B cell (primary cell): ENCODE results near the gene PRXL2A. TPM values are rescaled to one million over a fixed set of nuclear protein-coding genes. Genes with fewer than 3 reads are reported as not detected.

Source experiments
- ATAC-seq: fragments of 200-7000 bp; cut with Tn5 transposase; one replicate; pipeline ENCODE4 v1.10.0; 2021; ENCODE audit warnings: low read depth, mild to moderate bottlenecking, moderate number of reproducible peaks, moderate library complexity
- CTCF ChIA-PET: fragments of 350-600 bp; sonication (Branson Sonifier 250); formaldehyde crosslinking; loops from one replicate; lab custom pipeline; 2021; ENCODE audit warnings: antibody characterized with exemption, inconsistent platforms; lab: Charles Lee
- POLR2A ChIA-PET: fragments of 350-600 bp; sonication (Branson Sonifier 250); formaldehyde crosslinking; loops from one replicate; lab custom pipeline; 2021; ENCODE audit warnings: antibody characterized with exemption; lab: Charles Lee
- DNase-seq: peaks from one replicate; pipeline ENCODE4 v3.0.0; 2013
- H2AFZ ChIP-seq: 2 replicates; pipeline ENCODE4 v1.6.1; 2012; ENCODE audit warnings: mild to moderate bottlenecking, low read depth, low read length; ENCODE audit not compliant: insufficient read depth, poor library complexity, severe bottlenecking
- H3K27ac ChIP-seq, 2 donors: 1 replicate in 1 of 2; 2 replicates in 1 of 2; pipeline ENCODE4 v1.5.1; 2012 to 2013; ENCODE audit warnings: low read length in 2 of 2, mild to moderate bottlenecking in 2 of 2, moderate library complexity in 1 of 2
- H3K27me3 ChIP-seq, 4 experiments: fragments of 200-600 bp in 1 of 4; sonication (generic) in 1 of 4; replicated peaks in 1 of 4; 1 replicate in 2 of 4; 2 replicates in 2 of 4; pipeline versions ENCODE4 v1.6.1 to v1.7.0; 2013 to 2016; ENCODE audit warnings: low read length in 3 of 4, mild to moderate bottlenecking in 2 of 4, mixed read lengths in 1 of 4, moderate library complexity in 1 of 4; ENCODE audit not compliant: insufficient read depth in 4 of 4, control insufficient read depth in 3 of 4; ENCODE audit errors: control extremely low read depth in 1 of 4
- H3K36me3 ChIP-seq, 2 experiments: replicated peaks in 1 of 2; 1 replicate in 1 of 2; 2 replicates in 1 of 2; pipeline versions ENCODE4 v1.6.1 to v1.7.1; 2013; ENCODE audit warnings: low read length in 1 of 2; ENCODE audit not compliant: insufficient read depth in 2 of 2, control insufficient read depth in 1 of 2; ENCODE audit errors: control extremely low read depth in 1 of 2, extremely low read depth in 1 of 2
- H3K4me1 ChIP-seq, 2 donors: fragments of 200-600 bp in 1 of 2; sonication (generic) in 1 of 2; 1 replicate in 1 of 2; 2 replicates in 1 of 2; pipeline versions ENCODE4 v1.5.1 to v1.6.1; 2013 to 2017; ENCODE audit warnings: low read length in 2 of 2; ENCODE audit not compliant: control insufficient read depth in 2 of 2, insufficient read depth in 2 of 2
- H3K4me2 ChIP-seq: replicated peaks from 2 replicates; pipeline ENCODE3; 2012; ENCODE audit warnings: mild to moderate bottlenecking, low read depth, low read length; ENCODE audit not compliant: poor library complexity, severe bottlenecking
- H3K4me3 ChIP-seq, 5 experiments: fragments of 200-600 bp in 1 of 5; sonication (generic) in 1 of 5; 1 replicate in 3 of 5; 2 replicates in 2 of 5; pipeline versions ENCODE4 v1.5.1 to v1.7.0; 2011 to 2016; ENCODE audit warnings: low read length in 4 of 5, mild to moderate bottlenecking in 4 of 5, low read depth in 2 of 5, control low read depth in 1 of 5, moderate library complexity in 1 of 5; ENCODE audit not compliant: insufficient read depth in 1 of 5; ENCODE audit errors: control extremely low read depth in 1 of 5, extremely low read depth in 1 of 5
- H3K79me2 ChIP-seq: fragments of 200-600 bp; sonication (generic); one replicate; pipeline ENCODE4 v1.6.0; 2016; ENCODE audit warnings: low read length; ENCODE audit not compliant: control insufficient read depth, insufficient read depth
- H3K9ac ChIP-seq: fragments of 200-600 bp; sonication (generic); 2 replicates; pipeline ENCODE4 v1.6.1; 2017; ENCODE audit warnings: mild to moderate bottlenecking, low read length, moderate library complexity
- H3K9me3 ChIP-seq, 3 donors: one replicate each; pipeline versions ENCODE4 v1.6.1 to v1.7.1; 2013; ENCODE audit warnings: low read length in 2 of 3; ENCODE audit not compliant: control insufficient read depth in 2 of 3, insufficient read depth in 1 of 3; ENCODE audit errors: control extremely low read depth in 1 of 3
- H4K20me1 ChIP-seq: 2 replicates; pipeline ENCODE4 v1.6.0; 2012; ENCODE audit warnings: mild to moderate bottlenecking, low read length; ENCODE audit not compliant: insufficient read depth, control insufficient read depth, poor library complexity, severe bottlenecking
- H3K27ac Mint-ChIP-seq: one replicate; pipeline ENCODE4 v1.8.0; 2021; ENCODE audit warnings: mixed read lengths
- H3K27me3 Mint-ChIP-seq: one replicate; pipeline ENCODE4 v1.8.0; 2021; ENCODE audit warnings: mixed read lengths
- H3K4me1 Mint-ChIP-seq: one replicate; pipeline ENCODE4 v1.8.0; 2021; ENCODE audit warnings: mixed read lengths
- H3K4me3 Mint-ChIP-seq: one replicate; pipeline ENCODE4 v1.8.0; 2021; ENCODE audit warnings: mixed read lengths
- H3K9me3 Mint-ChIP-seq: one replicate; pipeline ENCODE4 v1.8.0; 2022; ENCODE audit warnings: mixed read lengths; ENCODE audit not compliant: insufficient read depth
- EZH2 ChIP-seq: IDR thresholded peaks from 2 replicates; pipeline ENCODE4 v1.6.1; 2012; ENCODE audit warnings: borderline replicate concordance, low read depth, mild to moderate bottlenecking, moderate library complexity, low read length; ENCODE audit not compliant: insufficient read depth, poor library complexity, severe bottlenecking
- WGBS: methylation state at CpG from one replicate; pipeline ENCODE4 v1.1.5; 2013; ENCODE audit warnings: missing lambda C conversion rate; ENCODE audit not compliant: insufficient coverage; 5-methylcytosine and 5-hydroxymethylcytosine counted together
- intact Hi-C: fragments of 100-400 bp; cut with micrococcal nuclease; formaldehyde crosslinking; loops from one replicate; pipeline ENCODE4 v1.10.0; 2022
- polyA plus RNA-seq: library from polyadenylated mRNA; depleted of rRNA; stranded (reverse); fragments of >200 nt; gene quantifications from 2 replicates; pipeline ENCODE4 v1.2.3, GENCODE V29; 2012
- total RNA-seq, 2 donors: library from RNA; stranded (reverse); fragments of 120-200 nt in 1 of 2; gene quantifications; 1 replicate in 1 of 2; 2 replicates in 1 of 2; pipeline versions ENCODE4 v1.2.3 to v1.2.4, GENCODE V29; 2013 to 2022
- TF ChIP-seq, protein P1 (sequence below): fragments of 200-600 bp; IDR thresholded peaks from one replicate; pipeline ENCODE4 v1.8.0; 2022; ENCODE audit warnings: antibody characterized with exemption, mild to moderate bottlenecking

The PRXL2A gene
- total and polyA plus RNA-seq, 2 donors (not counting 1 experiment from before 2014, with no cell fraction given) = 2.8 to 9.4 TPM

DNA sequence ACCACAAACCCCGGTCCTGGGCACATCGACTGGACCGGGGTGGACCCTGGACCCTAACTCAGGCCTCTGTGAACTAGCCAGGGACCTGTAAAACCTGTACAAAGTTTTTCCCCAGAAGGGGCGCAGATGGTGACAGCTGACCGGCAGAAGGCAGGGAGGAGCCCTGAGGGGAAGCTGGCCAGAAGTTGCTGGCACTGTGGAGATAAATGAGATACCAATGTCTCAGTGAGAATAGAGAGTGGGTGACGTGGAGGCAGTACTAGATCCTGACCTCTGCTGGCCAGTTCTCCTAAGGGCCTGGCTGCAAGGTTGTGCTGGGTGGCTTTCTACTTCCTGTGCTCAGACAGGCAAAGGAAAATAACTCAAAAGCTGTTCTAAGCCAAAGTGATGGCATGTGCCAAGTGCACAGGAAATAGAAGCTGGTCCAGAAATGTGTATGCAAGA lies 35.2 kb downstream of the PRXL2A start:
- intact Hi-C loops = no loop called here
- no peak overlapping the region for H3K9ac ChIP-seq

DNA sequence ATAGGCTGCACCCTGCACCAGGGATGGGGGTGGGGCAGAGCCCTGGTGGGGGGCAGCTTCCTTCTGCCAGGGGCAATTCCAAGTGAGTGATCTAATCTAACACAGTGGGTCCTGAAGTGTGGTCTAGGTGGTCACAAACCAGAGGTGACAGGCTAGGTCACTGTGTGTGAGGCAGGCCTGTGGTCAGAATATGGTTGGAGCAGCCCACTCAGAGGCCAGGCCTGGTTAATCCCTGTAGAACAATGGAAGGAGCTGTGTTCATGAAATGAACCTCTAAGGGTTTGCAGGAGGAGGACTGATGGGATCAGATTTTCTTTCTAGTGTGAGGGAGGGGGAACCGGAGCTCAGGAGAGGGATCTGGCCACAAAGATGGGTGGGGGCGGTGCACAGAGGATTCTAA lies 35.8 kb downstream of the PRXL2A start:
- Mint-ChIP-seq H3K4me3 (no peak overlapping the region), H3K9me3 (no peaks in the 10 kb centered on the region), H3K27me3 (no peaks in the 10 kb centered on the region), H3K27ac (no peak overlapping the region), H3K4me1 (peaks cover 5% of the 10 kb centered on the region)
- Histone ChIP-seq H3K4me3 (no peak overlapping the region), H3K79me2 (no peaks in the 10 kb centered on the region), H3K9ac (no peak overlapping the region), H2AFZ (no peak overlapping the region), H3K27ac (no peak overlapping the region), H3K27me3 (no peaks in the 10 kb centered on the region), H3K36me3 (no peaks in the 10 kb centered on the region), H4K20me1 (no peaks in the 10 kb centered on the region), H3K9me3 (no peaks in the 10 kb centered on the region), H3K4me2 (no peak overlapping the region), H3K4me1 (peaks cover 0 to 6% of the 10 kb centered on the region in 2 donors)
- no peak for TF ChIP-seq EZH2
- TF ChIP-seq, protein P1, sequence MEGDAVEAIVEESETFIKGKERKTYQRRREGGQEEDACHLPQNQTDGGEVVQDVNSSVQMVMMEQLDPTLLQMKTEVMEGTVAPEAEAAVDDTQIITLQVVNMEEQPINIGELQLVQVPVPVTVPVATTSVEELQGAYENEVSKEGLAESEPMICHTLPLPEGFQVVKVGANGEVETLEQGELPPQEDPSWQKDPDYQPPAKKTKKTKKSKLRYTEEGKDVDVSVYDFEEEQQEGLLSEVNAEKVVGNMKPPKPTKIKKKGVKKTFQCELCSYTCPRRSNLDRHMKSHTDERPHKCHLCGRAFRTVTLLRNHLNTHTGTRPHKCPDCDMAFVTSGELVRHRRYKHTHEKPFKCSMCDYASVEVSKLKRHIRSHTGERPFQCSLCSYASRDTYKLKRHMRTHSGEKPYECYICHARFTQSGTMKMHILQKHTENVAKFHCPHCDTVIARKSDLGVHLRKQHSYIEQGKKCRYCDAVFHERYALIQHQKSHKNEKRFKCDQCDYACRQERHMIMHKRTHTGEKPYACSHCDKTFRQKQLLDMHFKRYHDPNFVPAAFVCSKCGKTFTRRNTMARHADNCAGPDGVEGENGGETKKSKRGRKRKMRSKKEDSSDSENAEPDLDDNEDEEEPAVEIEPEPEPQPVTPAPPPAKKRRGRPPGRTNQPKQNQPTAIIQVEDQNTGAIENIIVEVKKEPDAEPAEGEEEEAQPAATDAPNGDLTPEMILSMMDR = no peak
- intact Hi-C loops = loop anchor here (1.0 kb wide), 1 partner anchor 61 kb away; no protein-coding TSS in a partner anchor
- DNase-seq (no peak), ATAC-seq (no peak)
- WGBS = 89% methylated on average over 2 of the region's 2 CpGs
- POLR2A ChIA-PET = no interaction called here
- CTCF ChIA-PET = interaction anchor here (0.6 to 14.9 kb wide), 24 partner anchors 9 to 300 kb away, joined by 3 to 500 read pairs (median 6); partner anchors contain the start of gene SH2D4B

More for the DNA sequence above, 35.2 kb downstream of the PRXL2A start:
- Histone ChIP-seq H3K27ac (no peak overlapping the region), H3K4me2 (no peak overlapping the region), H3K9me3 (no peaks in the 10 kb centered on the region), H4K20me1 (no peaks in the 10 kb centered on the region), H3K36me3 (no peaks in the 10 kb centered on the region), H3K4me3 (no peak overlapping the region), H3K27me3 (no peaks in the 10 kb centered on the region), H3K4me1 (peaks cover 0 to 6% of the 10 kb centered on the region in 2 donors), H2AFZ (no peak overlapping the region), H3K79me2 (no peaks in the 10 kb centered on the region)
- no peak for DNase-seq
- ChIA-PET CTCF (interaction anchor here (1.4 to 14.9 kb wide), 16 partner anchors 9 to 300 kb away, joined by 3 to 500 read pairs (median 8); partner anchors contain the start of gene SH2D4B), POLR2A (no interaction called here)
- peak; percentile 22 for ATAC-seq
- Mint-ChIP-seq H3K27me3 (no peaks in the 10 kb centered on the region), H3K27ac (no peak overlapping the region), H3K4me3 (no peak overlapping the region), H3K4me1 (peaks cover 4% of the 10 kb centered on the region), H3K9me3 (no peaks in the 10 kb centered on the region)
- 61% methylated on average over 4 of the region's 6 CpGs for WGBS
- TF ChIP-seq, protein P1 = no peak
- no peak for TF ChIP-seq EZH2
